CD1c-positive myeloid dendritic cell (primary cell): Measurements from ENCODE around the gene MSI2.

Experiments
- DNase-seq: peaks from one replicate; pipeline ENCODE4 v3.0.0-alpha.2; 2016; ENCODE audit errors: extremely low spot score

Gene MSI2

DNA sequence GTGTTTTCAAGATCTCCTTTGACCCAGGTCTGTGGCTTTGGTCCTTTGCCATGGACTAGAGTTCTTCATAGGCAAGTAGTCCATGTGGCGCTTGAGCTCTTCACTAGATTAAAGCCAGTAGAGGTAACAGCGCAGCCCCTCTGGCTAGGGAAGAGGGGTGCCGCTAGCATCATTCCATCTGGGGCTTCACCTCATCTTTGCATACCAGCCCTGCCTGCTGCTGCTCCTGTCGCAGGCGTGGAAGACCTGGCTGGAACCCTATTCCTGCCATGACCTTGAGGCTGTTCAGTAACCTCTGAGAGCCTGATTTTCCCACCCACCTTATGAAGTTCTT is 198.4 kb downstream of the MSI2 start:
- no peak for DNase-seq

DNA sequence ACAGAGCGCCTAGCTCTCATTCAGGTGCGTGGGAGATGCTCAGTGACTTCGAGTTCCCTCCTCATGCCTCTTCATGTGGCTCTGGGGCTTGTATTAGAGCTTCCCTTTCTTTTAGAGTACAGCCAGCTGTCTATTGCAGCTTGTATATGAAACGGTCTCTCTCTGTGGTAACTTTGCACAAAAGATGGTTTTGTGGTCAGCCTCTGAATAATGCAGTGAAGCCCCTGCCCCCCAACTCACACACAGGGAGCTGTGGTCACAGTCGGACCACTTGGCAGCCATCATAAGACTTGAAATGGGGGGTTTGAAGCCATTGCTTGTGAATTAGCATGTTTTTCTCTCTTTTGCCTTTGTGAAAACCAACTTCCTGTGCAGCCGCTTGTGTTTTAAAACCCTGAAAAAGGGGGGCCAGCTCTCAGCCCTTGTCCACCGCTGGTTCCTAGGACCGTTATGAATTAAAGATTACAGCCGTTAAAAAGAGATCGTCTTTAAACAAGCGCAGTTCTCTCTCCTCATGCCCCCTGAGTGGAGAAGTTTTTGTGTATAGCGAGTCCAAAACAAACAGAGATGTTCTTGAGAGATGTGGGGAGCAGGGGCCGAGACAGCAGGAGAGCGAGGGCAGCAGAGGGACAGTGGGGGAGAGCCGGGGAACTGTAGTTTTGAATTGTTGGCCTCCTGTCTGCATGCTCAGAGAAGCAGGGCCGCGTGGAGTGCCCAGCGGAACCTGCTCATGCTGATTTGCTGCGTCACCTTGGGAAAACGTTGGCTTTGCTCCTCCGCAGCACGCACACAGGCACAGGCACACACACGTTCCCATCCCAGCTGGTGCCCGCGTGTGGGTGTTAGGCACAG is 199.0 kb downstream of the MSI2 start:
- DNase-seq, result peak; percentile 69

DNA sequence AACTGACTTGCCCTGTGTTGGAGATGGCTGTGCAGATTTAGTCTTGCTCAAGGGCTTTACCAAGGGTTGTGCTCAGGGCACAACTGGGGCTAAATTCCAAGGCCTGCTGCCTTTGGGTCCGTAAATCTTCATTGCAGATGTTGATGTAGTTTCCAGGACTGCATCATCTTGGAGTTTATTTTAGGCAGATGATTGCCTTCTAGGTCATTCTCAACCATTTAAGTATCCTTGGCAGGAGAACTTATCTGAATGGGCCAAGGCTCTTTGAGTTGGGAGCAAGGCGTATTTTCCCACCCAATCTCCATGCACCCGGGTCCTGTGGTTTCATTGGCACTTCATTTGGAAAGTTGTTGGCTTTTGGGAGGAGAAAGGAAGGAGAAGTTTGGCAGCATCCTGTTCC is 200.3 kb downstream of the MSI2 start:
- DNase-seq, result no peak

DNA sequence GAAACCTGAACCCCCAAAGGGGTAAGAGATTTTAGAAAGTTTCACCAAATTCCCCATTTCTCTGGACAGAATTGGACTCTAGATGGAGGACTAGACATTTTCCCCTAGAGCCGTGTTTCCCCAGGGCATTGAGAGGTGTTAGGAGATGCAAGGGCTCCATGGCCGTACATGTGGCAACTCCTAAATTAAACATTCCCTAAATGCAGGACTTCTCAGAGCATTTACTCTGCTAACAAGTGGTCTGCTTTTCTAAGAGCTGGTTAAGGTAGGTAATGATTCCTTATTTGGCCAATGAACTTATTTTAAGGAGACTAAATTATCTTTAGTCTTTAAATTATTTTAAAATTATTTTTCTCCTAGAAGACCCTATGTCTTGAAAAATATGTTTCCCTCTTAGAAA is 200.9 kb downstream of the MSI2 start:
- DNase-seq, result no peak

DNA sequence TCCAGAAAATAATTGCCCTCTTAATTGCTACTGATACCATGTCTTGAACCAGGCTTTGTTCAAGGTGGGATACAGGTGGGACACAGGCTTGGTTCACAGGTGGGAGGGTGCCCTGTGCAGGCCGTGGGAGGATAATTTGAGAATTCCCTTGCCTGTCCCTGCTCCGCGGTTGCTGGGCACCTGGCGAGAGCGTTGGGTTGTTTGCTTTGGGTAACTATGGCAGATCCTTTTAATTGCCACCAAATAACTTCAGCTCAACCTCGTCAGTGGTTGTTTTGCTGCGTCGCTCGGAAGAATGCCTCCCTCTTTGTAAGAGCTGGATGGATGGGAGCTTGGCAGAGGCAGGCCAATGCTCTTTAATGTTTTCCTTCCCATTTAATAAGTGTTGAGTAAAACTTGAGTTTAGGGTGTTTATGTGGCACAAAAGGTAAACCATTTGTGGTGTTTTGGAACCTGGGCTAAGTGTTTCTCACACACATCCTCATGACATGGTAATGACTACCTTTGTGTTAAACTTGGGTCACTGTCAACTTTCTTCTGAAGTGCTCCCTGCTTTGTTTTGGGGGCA is 202.5 kb downstream of the MSI2 start:
- no peak for DNase-seq

DNA sequence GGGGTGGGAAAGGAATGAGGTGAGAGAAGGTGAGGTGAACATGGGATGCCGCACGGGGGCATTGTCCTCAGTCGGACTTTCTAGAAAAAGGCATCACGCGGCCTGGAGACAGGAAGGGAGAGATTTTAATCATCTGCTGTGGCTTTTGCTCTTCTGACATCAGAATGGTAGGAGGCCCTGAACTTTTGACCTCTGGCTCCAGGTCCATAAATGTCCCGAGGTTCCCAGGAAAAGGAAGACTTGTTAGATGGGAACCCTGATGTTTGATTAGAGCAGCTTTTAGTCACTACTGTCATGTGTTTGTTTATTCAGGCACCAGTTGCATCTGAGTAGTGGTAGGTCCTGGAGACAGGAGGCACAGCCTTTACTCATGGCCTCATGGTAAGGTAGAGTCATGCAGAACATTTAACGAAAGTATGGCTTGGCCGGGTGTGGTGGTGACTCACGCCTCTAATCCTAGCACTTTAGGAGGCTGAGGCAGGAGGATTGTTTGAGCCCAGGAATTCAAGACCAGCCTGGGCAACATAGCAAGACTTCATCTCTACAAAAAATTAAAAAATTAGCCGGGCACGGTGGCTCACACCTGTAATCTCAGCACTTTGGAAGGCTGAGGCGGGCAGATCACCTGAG is 203.1 kb downstream of the MSI2 start:
- DNase-seq, result peak; percentile 51

DNA sequence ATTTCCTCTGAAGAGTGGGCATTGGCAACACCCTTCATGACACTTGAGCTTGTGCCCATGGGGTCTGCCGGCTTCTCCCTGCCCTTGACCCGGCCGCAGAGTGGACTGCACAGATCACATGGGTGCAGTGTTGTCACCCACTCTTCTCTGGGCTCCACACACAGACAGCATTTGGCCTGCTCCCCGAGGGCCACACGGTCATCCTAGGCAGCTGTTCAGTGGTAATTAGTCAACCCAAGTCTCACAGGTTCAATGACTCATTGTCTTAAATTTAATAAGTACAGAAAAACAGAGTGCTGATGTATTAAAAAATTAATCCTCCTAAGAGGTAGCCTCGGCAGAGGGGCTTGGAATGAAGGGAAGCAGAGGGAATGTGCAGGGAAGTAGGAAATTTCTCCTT is 204.8 kb downstream of the MSI2 start:
- DNase-seq, result no peak

DNA sequence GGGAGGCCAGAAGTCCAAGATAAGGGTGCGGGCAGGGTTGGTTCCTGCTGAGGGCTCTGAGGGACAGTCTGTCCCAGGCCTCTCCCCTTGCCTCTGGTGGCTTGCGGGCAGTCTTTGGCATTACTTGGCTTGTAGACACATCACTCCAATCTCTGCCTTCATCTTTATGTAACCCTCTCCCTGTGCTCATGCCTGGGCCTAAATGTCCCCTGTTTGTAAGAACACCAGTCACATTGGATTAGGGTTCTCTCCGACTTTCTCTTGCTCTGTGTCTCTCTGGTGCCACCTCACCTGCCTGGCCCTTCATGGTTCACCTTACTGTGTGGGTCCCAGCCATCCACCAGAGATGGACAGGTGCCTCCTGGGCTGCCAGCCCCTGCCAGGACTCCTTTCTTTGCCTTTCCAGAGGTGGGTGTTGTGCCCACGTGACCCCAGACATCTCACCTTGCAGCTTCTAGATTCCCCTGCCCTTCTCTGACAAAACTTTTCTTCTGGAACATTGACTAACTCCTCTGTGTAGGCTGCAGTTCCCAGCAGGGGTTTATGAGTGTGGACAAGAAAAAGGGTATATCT is 205.8 kb downstream of the MSI2 start:
- DNase-seq, result no peak

DNA sequence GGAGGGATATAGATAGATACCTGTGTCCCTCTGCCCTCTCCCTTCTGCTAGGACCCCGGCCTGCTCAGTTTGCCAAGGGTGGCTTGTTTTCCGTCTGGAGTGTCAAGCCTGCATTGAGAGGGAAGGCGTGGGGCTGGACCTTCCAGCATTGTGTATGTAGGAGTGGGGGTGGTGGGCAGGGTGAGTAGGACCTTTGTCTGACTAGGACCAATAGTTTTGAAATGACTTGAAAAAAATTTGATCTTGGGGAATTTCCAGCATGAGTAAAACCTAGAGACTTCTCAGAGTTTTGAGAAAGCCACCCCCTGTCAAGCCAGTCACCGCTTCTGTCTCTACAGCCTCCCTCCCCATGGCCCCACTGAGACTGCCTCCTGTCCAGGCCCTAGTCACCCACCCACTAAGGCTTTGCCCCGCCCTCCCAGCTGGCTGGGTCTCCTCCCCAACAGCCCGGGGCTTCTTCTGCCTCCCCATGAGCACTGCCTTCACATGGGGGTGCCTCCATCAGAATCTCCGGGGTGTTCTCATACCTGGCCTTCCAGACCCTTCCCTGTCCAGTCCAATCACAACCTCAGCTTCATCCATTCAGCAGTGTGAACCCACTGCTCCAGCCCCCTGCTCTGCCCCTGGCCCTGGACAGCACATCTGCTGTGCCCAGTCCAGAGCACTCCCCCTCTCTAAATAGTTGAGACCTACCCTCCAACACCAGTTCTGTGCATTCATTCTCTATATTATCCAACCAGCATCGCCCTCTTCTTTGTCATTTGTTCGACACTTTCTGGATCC is 207.0 kb downstream of the MSI2 start:
- peak; percentile 78 for DNase-seq

DNA sequence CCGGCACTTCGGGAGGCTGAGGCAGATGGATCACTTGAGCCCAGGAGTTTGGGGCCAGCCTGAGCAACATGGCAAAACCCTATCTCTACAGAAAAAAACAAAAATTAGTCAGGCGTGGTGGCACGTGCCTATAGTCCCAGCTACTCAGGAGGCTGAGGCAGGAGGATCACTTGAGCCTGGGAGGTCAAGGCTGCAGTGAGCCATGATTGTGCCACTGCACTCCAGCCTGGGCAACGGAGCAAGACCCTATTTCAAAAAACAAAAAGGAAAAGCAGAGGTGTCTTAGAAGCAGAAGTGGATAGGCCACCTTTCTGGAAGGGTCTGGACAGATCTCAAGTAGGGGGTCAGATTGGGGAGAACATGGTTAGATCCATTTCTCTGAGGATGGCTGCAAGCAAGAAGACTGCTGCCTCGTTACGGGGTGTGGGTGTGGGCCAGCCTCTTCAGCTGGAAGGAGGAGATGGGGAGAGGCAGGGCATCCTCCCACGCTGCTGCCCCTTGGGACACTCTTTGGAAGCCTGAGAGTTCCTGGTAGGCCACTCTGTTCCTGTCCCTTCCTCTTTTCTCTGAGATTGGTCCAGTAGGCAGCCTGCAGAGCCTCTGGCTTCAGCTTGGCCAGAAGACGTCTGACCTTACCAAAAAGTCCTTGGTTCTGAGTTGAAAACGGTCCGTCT is 208.0 kb downstream of the MSI2 start:
- peak; percentile 53 for DNase-seq

DNA sequence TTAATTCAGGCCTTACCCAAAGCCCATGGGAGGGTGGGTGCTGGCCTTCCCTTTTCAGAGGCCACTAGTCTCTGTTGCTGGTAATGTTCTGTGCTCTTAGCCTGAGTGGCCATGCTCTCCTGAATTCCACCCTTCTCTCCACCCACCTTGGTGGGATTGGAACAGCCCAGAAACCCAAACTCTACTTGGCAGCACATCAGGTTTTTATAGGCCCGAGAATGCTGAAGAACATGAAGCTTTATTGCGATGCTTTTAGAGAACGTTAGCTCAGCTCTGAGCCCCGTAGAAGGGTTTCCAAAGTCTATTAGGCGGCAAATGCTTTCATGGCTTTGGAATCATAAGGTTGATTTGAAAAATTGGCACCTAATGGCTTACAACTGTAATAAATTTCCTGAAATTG is 209.3 kb downstream of the MSI2 start:
- no peak for DNase-seq

DNA sequence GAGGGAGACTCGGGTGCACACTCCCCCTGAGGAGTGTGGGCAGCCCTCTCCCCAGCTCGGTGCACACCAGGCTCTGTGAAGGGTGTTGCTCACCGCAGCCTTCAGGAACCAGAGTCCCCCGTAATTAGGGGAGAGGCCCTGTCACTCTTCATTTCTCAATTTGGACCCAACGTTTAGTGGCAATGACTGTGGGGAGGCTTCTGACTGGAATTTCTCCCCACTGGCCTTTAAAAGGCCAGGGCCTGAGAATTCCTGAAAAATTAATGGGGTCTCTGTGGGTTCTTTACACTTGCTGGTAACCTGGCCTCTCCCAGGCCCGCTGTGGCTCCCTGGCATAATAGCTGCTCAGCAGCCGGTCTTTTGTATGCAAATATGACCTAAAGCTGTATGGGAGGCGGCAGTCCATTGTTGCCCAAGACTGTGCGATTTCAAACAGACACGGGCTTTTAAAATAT is 209.7 kb downstream of the MSI2 start:
- DNase-seq, result no peak

DNA sequence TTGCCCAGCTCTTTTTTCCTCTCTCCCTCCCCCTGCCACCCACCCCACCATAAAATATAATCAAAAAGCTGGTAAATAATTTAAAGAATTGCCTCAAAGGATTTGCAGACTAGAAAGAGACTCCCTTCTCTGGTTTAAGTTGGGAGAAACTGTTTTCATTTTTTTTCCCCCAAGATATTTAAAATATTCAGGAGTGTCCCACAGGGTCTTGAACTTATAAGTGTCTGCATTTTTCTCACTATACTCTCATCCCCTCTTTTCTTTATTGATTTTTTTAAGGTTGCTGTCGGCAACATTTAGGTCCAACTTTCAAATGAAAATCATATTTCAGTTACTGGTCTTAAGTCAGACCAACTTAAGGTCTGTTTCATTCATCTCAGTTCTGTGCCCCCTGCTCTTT is 210.2 kb downstream of the MSI2 start:
- DNase-seq, result no peak

DNA sequence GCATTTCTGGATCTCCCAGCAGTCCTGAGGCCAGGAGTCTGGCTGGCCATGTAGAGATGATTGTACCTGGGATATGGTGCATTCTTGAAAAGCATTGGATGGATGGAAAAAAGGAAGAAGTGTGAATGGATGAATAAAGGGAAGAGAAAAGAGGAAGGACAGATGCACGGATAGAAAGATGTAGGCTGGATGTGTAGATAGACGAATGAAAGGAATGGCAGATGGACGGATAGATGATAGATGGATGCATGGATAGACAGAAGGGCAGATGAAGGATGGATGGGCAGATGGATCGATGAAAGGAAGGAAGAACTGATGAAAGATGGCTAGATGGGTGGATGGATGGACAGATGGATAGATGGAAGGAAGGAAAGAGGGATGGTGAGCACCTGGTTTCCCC is 210.9 kb downstream of the MSI2 start:
- no peak for DNase-seq

DNA sequence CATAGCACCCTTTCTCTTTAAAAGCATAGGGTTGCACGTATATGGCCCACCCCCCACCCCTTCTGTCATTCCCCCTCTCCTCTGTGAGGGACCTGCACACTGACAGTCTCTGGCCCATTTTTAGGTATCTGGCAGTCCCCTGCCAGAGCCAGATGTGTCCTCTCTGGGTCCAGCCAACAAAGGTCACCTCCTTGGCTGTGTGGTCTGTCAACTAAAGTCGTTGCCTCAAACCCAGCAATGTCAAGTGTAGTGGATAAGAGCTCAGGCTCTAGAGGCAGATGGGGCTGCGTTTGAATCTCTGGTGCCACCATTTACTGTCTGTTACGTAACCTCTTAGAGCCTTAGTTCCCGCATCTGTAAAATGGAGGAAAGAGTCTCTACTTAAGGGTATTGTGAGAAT is 211.5 kb downstream of the MSI2 start:
- no peak for DNase-seq

DNA sequence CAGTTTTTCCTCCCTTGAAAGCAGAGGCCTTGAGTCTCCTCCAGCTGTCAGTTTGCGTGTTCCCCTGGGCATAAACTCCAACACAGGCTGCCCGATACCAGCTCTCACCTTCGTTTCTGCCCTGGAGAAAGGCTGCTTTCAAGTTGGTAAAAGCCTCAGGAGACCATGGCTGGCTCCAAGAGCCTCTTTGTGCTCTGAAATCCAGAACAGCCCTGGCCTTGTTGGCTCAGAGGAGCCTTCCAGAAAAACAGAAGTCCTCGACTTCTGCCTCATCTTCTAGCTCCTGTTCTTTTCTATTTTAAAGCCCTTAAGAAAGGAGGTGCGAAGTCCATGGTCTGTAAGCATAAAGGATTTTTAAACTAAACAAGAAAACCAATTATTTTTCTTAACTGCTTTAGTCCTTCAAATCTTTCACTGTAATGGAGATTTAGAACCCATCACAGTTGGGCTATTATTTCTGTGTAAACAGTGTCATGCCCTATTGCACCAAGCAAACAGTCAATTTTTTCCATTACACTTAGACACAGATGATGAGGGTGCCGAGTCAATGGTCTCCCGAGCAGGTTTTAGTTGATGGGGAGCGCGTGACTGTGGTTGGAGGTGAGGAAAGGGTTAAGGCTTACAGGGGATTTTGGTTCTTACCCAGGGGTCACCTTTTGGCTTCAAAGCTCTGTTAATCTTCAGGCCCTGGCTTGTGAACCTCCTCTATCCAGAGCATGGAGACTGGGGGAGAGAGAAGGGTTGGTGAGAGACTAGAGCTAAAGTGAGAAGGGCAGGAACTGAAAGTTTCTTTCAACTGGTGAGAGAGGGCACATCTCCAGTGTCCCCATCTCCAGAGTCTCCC is 212.8 kb downstream of the MSI2 start:
- DNase-seq, result no peak

DNA sequence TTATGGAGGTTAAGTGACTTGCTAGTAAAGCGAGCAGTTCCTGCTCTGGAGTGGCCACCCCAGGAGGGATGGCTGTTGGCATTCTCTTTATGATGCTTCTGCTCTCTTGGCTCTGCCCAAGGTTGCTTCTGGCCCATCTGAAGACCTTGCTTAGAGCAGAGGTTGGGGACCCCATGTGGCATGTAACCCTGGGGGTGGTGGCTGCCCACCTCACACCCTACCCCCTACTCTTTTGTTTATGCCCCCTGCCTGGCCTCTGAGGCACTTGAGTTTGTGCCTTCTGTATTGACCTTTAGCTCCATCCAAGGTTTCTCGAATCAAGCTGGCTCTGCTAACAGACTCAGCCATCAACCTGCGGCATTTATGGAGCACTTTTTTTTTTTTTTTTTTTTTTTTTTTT is 214.6 kb downstream of the MSI2 start:
- no peak for DNase-seq

DNA sequence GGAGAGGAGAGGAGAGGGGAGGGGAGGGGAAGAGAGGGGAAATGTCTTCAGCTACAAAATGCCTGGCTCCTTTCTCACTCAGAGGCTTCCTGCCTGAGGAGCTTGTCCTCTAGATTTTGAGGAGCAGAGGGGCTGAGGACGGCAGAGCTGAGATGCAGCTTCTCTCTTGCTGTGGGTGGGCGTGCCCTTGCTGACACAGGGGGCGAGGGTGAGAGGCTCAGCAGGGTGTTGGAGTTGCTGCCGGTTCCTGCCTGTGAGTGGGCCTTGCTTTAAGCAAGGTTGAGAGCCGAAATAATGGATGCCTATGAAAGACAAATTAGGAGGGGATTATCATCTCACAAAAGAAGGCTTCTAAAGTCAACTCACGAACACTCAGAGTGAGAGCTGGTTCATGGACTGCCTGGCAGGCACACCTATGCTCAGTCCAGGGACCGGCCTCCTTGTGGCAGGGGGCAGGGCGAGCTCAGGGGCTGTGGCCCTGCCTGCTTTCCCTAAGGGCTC is 215.6 kb downstream of the MSI2 start:
- DNase-seq, result no peak

DNA sequence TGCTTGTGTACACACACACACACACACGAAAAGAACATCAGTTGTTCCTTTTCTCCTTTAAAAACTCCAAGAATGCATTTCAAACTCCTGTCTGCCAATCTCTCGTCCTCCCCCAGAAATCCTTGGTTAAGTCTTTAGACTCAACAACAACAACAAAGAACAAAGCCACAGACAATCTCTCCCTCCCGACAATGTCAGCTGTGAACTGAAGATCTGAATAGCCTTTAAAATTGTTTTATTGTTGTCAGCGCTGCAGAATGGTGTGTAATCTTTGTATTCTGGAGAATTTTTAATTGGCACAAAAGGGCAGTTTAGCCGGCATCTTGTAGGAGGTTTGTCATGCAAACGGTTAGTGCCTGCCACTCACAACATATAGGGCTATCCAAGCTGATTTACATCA is 219.5 kb downstream of the MSI2 start:
- DNase-seq, result no peak
